Uterus (tissue), 4 donors: ENCODE measurements around the gene CDH4. TPM values are rescaled to one million over a fixed set of nuclear protein-coding genes. Genes with fewer than 3 reads are reported as not detected.

Experiments
- DNase-seq, 2 donors: peaks; one replicate each; pipeline ENCODE4 v3.0.0-alpha.2; 2019 to 2020
- H3K27ac ChIP-seq, 2 donors: fragments of 200-600 bp; sonication (generic); 1 replicate in 1 of 2; 2 replicates in 1 of 2; pipeline ENCODE4 v1.5.1; 2016 to 2018
- H3K27me3 ChIP-seq, 2 donors: fragments of 200-600 bp; sonication (generic); one replicate each; pipeline ENCODE4 v1.5.1; 2018 to 2019; ENCODE audit warnings: control low read depth in 1 of 2
- H3K36me3 ChIP-seq, 2 donors: fragments of 200-600 bp; sonication (generic); one replicate each; pipeline ENCODE4 v1.5.1; 2019; ENCODE audit warnings: control low read depth in 1 of 2
- H3K4me1 ChIP-seq, 2 donors: fragments of 200-600 bp; sonication (generic); one replicate each; pipeline ENCODE4 v1.5.1; 2018 to 2019; ENCODE audit warnings: control low read depth in 1 of 2
- H3K4me3 ChIP-seq, 2 donors: fragments of 200-600 bp; sonication (generic); 1 replicate in 1 of 2; 2 replicates in 1 of 2; pipeline ENCODE4 v1.5.1; 2018 to 2019; ENCODE audit warnings: mild to moderate bottlenecking in 1 of 2
- H3K9me3 ChIP-seq, 2 donors: fragments of 200-600 bp; sonication (generic); one replicate each; pipeline ENCODE4 v1.5.1; 2019; ENCODE audit warnings: control low read depth in 1 of 2
- POLR2A ChIP-seq, 2 donors: fragments of 450-650 bp; IDR thresholded peaks; one replicate each; pipeline ENCODE4 v1.6.1; 2016; ENCODE audit warnings: antibody characterized with exemption in 2 of 2, mild to moderate bottlenecking in 1 of 2, moderate library complexity in 1 of 2
- intact Hi-C: fragments of 100-400 bp; cut with DNase I; formaldehyde crosslinking; loops from one replicate; pipeline ENCODE4 v1.15.1; 2023; ENCODE audit warnings: low total_unique reads
- total RNA-seq, 4 donors: library from RNA; depleted of rRNA in 3 of 4; stranded (reverse); fragments of >200 nt in 3 of 4; gene quantifications; one replicate each; pipeline versions ENCODE4 v1.1.0 to v1.2.4, GENCODE V29; 2014 to 2023
- TF ChIP-seq, protein P1 (sequence below), 4 experiments: fragments of 200-600 bp in 2 of 4; fragments of 450-650 bp in 2 of 4; sonication (generic) in 2 of 4; IDR thresholded peaks; one replicate each; pipeline ENCODE4 v1.5.1; 2016 to 2019; ENCODE audit warnings: antibody characterized with exemption in 4 of 4, mild to moderate bottlenecking in 2 of 4, moderate library complexity in 1 of 4
- donor health status: DM: yes; HTN: yes; CAD: no.

CDH4 gene
- total RNA-seq, 4 donors from 2014 or later = under 0.01 to 0.55 TPM; not detected in 2

DNA sequence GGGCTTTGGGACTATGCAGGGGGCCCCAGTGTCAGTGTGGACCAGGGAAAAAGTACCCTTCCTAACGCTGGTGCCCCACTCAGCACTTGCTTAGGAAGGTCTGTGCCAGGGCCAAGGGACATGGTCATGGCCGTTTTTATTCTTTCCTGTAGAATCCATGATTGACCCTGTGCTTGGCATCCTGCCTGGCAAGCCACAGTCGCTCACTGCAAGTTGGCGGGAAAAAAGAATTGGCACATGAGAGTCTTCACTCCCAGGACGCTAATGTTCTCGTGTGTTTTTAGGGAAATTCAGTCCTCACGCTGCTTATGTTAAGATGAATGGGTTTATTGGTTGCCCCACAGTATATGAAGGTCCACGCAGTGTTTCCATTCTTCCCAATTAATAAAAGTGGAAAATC is 253.4 kb downstream of the CDH4 start:
- H3K9me3 ChIP-seq = no peaks in the 10 kb centered on the region
- intact Hi-C loops = no loop called here
- no peak overlapping the region for H3K27ac ChIP-seq
- no peak for TF ChIP-seq POLR2A (IDR thresholded peaks at IDR 0.05)
- TF ChIP-seq, protein P1, sequence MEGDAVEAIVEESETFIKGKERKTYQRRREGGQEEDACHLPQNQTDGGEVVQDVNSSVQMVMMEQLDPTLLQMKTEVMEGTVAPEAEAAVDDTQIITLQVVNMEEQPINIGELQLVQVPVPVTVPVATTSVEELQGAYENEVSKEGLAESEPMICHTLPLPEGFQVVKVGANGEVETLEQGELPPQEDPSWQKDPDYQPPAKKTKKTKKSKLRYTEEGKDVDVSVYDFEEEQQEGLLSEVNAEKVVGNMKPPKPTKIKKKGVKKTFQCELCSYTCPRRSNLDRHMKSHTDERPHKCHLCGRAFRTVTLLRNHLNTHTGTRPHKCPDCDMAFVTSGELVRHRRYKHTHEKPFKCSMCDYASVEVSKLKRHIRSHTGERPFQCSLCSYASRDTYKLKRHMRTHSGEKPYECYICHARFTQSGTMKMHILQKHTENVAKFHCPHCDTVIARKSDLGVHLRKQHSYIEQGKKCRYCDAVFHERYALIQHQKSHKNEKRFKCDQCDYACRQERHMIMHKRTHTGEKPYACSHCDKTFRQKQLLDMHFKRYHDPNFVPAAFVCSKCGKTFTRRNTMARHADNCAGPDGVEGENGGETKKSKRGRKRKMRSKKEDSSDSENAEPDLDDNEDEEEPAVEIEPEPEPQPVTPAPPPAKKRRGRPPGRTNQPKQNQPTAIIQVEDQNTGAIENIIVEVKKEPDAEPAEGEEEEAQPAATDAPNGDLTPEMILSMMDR (IDR thresholded peaks at IDR 0.05) = no peak
- no peaks in the 10 kb centered on the region for H3K36me3 ChIP-seq
- H3K27me3 ChIP-seq = no peaks in the 10 kb centered on the region
- no peak overlapping the region for H3K4me3 ChIP-seq
- no peaks in the 10 kb centered on the region for H3K4me1 ChIP-seq
- no peak for DNase-seq

DNA sequence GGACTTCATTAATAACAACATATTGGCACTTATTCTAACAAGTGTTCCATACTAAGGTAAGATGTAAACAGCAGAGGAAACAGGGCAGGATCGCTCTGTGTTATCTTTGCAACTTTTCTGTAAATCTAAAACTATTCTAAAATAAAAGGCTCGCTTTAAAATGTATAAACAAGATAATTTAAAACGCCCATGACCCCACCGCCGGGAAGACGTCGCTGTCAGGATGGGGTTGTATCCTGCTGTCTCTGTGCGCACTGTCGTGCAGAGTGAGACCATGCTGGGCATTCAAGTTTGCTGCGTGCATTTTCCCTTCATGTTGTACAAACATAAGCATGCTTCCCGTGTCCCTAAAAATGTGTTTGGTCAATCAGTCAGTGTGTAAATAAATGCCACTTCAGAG is 255.7 kb downstream of the CDH4 start:
- Histone ChIP-seq H3K36me3 (no peaks in the 10 kb centered on the region), H3K9me3 (no peaks in the 10 kb centered on the region), H3K4me1 (no peaks in the 10 kb centered on the region), H3K27me3 (no peaks in the 10 kb centered on the region), H3K4me3 (no peak overlapping the region), H3K27ac (no peak overlapping the region)
- TF ChIP-seq POLR2A (IDR thresholded peaks at IDR 0.05) = no peak
- intact Hi-C loops = no loop called here
- no peak for DNase-seq

DNA sequence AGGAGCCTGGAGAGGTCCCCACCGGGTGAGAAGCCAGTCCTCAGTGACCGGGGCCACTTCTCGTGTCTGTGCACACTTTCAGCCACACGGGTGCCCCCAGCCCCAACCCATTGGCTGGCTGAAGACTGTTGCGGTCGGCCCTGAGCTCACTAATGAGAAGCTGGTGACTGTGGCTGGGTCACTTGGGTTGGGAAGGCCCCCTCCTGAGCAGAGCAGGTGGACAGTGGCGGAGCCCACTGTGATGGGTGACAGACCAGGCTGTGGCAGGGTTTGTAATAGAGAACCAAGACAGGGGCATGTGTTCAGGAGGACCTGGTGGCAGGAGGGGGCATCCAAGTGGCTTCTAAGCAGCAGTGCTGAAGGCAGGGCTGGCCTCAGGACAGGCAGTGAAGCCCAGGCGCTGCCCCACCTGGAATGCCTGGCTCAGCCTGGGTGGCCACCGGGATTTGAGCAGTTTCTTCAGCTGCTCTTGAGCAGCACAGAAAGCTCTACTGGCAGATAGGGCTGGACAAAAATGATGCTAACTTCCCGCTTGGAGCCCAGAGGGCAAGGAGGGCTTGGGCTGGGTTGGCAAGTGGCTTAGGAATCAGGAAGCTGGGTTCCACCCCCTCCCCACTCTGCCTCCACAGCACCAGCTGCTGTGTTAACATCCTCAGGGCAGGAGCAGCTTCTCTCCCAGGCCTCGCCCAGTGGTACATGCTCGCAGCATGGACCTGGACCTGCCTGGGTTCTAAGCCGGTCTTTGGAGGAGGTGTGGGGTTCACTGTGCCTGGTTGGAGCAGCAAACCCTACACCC is 256.4 kb downstream of the CDH4 start:
- Histone ChIP-seq H3K4me1 (no peaks in the 10 kb centered on the region), H3K36me3 (no peaks in the 10 kb centered on the region), H3K27ac (no peak overlapping the region), H3K27me3 (no peaks in the 10 kb centered on the region), H3K4me3 (no peak overlapping the region), H3K9me3 (no peaks in the 10 kb centered on the region)
- TF ChIP-seq, protein P1 (IDR thresholded peaks at IDR 0.05) = no peak
- DNase-seq = no peak
- intact Hi-C loops = no loop called here

DNA sequence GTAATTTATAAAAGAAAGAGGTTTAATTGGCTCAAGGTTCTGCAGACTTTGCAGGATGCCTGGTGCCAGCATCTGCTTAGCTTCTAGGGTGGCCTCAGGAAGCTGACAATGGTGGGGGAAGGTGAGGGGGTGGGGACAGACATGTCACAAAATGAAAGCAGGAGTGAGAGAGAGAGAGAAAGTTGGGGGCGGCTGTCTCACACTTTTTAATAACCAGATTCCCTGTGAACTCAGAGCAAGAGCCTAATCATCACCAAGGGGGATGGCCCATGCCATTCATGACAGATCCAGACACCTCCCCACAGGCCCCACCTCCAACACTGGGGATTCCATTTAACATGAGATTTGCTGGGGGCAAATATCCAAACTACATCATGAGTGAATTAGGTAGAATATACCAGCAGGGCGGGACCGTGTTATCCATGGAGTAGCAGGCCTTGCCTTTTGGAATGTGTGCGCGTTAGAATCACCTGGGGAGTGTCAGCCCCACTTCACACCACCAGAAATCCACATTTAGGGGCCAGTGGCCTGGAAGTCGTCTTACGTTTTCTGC is 258.8 kb downstream of the CDH4 start:
- TF ChIP-seq, protein P1 (IDR thresholded peaks at IDR 0.05) = no peak
- TF ChIP-seq POLR2A (IDR thresholded peaks at IDR 0.05) = no peak
- H3K36me3 ChIP-seq = no peaks in the 10 kb centered on the region
- intact Hi-C loops = no loop called here
- H3K27ac ChIP-seq = no peak overlapping the region
- DNase-seq = no peak
- H3K4me1 ChIP-seq = no peaks in the 10 kb centered on the region
- no peaks in the 10 kb centered on the region for H3K27me3 ChIP-seq
- no peak overlapping the region for H3K4me3 ChIP-seq
- H3K9me3 ChIP-seq = no peaks in the 10 kb centered on the region

DNA sequence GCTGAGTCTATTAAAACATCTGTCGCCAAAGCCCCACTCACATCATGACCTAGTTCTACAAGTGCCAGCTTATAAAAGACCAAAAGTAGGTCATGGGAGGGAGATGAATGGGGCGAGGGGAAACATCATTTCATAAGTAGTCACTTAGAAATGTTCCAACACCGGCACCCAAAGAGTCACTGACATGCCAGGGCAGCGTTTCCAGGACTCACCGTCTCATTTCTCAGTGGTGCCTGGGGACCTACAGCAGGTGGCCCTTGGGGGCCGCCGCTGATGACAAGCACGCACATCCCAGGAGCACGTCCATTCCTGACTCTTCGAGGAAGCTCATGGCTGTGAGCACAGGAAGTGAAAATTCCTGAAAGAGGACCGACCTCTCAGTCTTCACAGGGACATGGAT is 260.4 kb downstream of the CDH4 start:
- intact Hi-C loops = no loop called here
- Histone ChIP-seq H3K27me3 (no peaks in the 10 kb centered on the region), H3K4me1 (no peaks in the 10 kb centered on the region), H3K36me3 (no peaks in the 10 kb centered on the region), H3K9me3 (no peaks in the 10 kb centered on the region), H3K27ac (no peak overlapping the region), H3K4me3 (no peak overlapping the region)
- DNase-seq = no peak
- TF ChIP-seq, protein P1 (IDR thresholded peaks at IDR 0.05) = no peak
- no peak for TF ChIP-seq POLR2A (IDR thresholded peaks at IDR 0.05)
